Mucosa of stomach (tissue), 1 donor: ENCODE measurements around the gene MBOAT2.
"Not testable (repeated sequence)": the region's sequence is repeated elsewhere in the genome, so short reads cannot be mapped to it uniquely, and the experiment has no call there.

Experiments used
- H3K27me3 ChIP-seq: one replicate; pipeline ENCODE4 v1.7.0; 2013; ENCODE audit warnings: mild to moderate bottlenecking, low read length; ENCODE audit not compliant: control insufficient read depth, insufficient read depth
- H3K36me3 ChIP-seq: one replicate; pipeline ENCODE4 v1.7.0; 2013; ENCODE audit warnings: low read length; ENCODE audit not compliant: control insufficient read depth, insufficient read depth
- H3K4me1 ChIP-seq: one replicate; pipeline ENCODE4 v1.7.0; 2013; ENCODE audit warnings: mild to moderate bottlenecking, low read length; ENCODE audit not compliant: control insufficient read depth, insufficient read depth
- H3K4me3 ChIP-seq: one replicate; pipeline ENCODE4 v1.7.0; 2013; ENCODE audit warnings: low read length
- H3K9ac ChIP-seq: one replicate; pipeline ENCODE4 v1.7.0; 2013; ENCODE audit warnings: mild to moderate bottlenecking, low read length, moderate library complexity
- H3K9me3 ChIP-seq: one replicate; pipeline ENCODE4 v1.7.0; 2013; ENCODE audit warnings: mild to moderate bottlenecking, low read length, moderate library complexity; ENCODE audit not compliant: control insufficient read depth
- donor health status: Pancreatic carcinoma.

MBOAT2 gene

DNA sequence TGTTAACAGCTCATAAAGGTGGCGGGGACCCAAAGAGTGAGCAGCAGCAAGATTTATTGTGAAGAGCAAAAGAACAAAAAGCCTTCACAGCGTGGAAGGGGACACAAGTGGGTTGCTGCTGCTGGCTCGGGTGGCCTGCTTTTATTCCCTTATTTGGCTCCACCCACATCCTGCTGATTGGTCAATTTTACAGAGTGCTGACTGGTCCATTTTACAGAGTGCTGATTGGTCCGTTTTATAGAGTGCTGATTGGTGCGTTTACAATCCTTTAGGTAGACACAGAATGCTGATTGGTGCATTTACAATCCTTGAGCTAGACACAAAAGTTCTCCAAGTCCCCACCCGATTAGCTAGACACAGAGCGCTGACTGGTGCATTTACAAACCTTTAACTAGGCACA lies 100.7 kb downstream of the MBOAT2 start:
- not testable (repeated sequence) for H3K4me1 ChIP-seq, H3K4me3 ChIP-seq, H3K36me3 ChIP-seq, H3K9me3 ChIP-seq, H3K27me3 ChIP-seq, H3K9ac ChIP-seq

DNA sequence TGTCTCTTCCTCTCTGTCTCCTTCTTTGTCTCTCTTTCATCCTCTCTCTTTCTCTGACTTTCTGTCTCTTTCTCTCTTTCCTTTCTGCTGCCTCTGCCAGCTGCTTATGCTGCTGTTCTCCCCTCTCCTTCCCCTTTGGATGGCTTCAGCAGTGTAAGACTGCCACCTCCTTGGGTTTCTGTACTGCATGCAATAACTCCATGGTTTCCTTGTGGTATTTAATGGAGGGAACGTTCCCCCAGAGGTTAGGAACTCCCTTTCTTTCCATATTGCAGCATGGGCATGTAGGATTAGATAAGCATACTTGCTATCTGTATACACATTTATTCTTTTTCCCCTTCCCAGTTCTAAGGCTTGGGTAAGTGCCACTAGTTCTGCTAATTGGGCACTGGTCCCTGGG lies 106.3 kb downstream of the MBOAT2 start:
- not testable (repeated sequence) for H3K9ac ChIP-seq, H3K36me3 ChIP-seq, H3K27me3 ChIP-seq, H3K9me3 ChIP-seq, H3K4me1 ChIP-seq, H3K4me3 ChIP-seq

DNA sequence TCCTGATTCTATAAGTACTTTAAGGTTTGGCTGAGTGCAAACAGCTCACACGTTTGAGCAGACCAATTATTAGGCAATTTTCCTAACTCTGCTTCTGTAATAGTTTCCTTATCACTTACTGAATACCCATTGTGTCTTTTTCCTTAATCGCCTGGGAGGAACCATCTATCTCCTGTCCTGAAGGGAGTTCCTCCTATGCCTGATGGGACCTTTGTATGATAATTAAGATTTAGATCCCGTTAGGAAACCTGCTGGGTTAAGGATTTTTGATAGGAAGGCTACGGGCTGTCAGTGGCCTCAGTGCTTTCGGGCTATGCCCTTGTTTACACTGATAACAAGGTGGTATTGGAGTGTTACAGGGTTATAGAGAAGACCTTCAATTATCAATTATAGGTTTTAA lies 106.8 kb downstream of the MBOAT2 start:
- not testable (repeated sequence) for H3K9ac ChIP-seq, H3K4me1 ChIP-seq, H3K27me3 ChIP-seq, H3K9me3 ChIP-seq, H3K36me3 ChIP-seq, H3K4me3 ChIP-seq

DNA sequence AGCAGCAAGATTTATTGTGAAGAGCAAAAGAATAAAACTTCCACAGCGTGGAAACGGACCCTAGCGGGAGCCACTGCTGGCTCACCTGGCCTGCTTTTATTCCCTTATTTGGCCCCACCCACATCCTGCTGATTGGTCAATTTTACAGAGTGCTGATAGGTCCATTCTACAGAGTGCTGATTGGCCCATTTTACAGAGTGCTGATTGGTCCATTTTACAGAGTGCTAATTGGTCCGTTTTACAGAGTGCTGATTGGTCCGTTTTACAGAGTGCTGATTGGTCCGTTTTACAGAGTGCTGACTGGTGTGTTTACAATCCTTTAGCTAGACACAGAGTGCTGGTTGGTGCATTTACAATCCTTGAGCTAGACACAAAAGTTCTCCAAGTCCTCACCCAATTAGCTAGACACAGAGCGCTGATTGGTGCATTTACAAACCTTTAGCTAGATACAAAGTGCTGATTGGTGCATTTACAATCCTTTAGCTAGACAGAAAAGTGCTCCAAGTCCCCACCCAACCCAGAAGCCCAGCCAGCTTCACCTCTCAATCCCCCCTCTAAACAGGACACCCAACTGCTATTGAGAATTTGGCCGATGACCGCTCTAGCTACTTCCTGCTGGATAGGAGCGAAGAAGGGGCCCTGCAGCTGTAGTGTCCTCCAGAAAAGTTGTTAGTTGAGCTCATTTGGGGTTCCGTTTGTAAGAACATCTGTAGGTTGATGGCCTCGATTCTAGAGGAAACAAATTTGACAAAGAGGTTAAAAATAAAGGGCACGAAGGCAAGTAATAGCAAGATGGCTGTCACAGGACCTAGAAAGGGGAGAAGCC lies 108.2 kb downstream of the MBOAT2 start:
- not testable (repeated sequence) for H3K27me3 ChIP-seq, H3K36me3 ChIP-seq, H3K9ac ChIP-seq, H3K4me1 ChIP-seq, H3K4me3 ChIP-seq, H3K9me3 ChIP-seq

DNA sequence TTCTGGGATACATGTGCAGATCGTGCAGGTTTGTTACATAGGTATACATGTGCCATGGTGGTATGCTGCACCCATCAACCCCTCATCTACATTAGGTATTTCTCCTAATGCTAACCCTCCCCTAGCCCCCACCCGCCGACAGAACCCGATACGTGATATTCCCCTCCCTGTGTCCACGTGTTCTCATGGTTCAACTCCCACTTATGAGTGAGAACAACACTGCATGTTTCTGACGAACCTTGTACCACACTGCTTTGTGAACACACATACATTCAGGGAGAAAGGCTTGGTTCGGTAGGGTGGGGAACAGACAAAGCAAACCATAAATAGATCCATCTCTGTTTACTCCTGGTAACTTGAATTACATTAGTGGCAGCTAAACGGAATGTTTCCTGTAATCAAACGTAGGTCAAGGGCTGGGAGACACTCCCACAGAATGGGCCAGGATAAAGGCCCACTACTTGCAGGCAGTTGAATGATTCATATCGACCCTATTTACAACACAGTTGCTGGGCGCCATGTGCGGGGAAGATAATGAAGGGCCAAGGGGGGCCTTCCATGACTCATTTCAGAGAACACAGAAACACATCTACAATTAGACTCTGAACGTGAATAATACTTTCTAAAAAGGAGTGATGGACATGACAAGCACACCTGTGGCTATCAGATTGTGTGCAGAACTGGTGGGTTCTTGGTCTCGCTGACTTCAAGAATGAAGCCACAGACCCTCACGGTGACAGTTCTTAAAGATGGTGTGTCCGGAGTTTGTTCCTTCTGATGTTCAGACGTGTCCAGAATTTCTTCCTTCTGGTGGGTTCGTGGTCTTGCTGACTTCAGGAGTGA lies 109.3 kb downstream of the MBOAT2 start:
- H3K9me3 ChIP-seq = no peaks in the 10 kb centered on the region
- no peaks in the 10 kb centered on the region for H3K27me3 ChIP-seq
- H3K36me3 ChIP-seq = no peaks in the 10 kb centered on the region
- H3K4me3 ChIP-seq = no peak overlapping the region
- no peak overlapping the region for H3K9ac ChIP-seq
- H3K4me1 ChIP-seq = no peaks in the 10 kb centered on the region

DNA sequence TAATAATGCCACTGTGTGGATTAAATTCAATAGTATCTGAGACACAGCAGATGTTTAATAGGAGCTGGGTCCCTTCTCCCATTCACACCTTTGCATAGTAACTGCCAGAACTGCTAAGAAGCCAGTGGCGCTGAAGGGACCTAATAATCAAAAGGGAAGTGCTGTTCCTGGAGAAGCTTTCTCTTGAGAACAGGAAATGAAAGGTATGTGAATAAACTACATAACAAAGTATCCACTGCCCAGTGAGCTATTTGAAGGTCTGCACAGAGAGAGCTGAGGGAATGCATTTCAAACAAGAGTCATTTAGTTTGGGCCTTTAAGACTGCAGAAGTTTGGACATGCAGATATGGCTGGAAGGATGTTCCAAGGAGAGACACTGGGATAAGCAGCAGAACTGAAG lies 110.0 kb downstream of the MBOAT2 start:
- no peak overlapping the region for H3K9ac ChIP-seq
- no peaks in the 10 kb centered on the region for H3K36me3 ChIP-seq
- H3K4me3 ChIP-seq = no peak overlapping the region
- H3K27me3 ChIP-seq = no peaks in the 10 kb centered on the region
- no peaks in the 10 kb centered on the region for H3K4me1 ChIP-seq
- no peaks in the 10 kb centered on the region for H3K9me3 ChIP-seq

DNA sequence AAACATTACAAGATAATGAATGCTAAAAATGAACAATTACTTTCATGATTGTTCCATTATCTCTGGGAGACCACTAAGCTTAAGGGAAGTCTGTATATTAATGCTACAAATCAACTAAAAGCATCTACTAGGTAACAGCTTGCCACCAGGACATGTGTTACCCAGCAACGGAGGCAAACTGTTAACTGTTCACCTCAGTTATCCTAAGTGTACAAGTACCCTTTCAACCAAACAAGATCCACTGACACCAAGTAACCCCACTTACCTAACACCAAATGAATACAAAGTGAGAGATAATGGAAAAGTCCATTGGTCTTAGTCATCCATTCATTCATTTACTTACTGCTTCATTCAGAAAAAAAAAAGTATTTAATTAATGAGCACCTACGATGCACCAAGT lies 111.4 kb downstream of the MBOAT2 start:
- no peaks in the 10 kb centered on the region for H3K4me1 ChIP-seq
- H3K4me3 ChIP-seq = no peak overlapping the region
- H3K9me3 ChIP-seq = no peaks in the 10 kb centered on the region
- H3K9ac ChIP-seq = no peak overlapping the region
- no peaks in the 10 kb centered on the region for H3K27me3 ChIP-seq
- no peaks in the 10 kb centered on the region for H3K36me3 ChIP-seq

DNA sequence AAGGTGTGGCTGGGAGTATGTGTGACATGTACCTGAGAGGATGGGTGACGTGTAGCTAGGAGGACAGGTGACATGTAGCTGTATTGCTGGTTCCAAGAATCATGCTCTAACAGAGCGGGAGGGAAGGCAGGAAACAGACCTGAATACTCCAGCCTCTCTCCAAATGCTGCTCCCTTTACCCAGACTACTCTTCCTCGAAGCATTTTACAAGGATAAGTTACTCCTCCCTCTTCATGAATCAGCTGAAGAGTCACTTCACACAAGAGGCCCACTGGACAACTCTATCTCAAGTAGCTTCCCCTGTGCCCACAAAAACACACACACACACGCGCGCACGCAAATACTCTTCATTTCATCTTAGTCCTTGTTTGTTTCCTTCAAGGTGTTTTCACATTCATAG lies 113.5 kb downstream of the MBOAT2 start:
- H3K9ac ChIP-seq = no peak overlapping the region

DNA sequence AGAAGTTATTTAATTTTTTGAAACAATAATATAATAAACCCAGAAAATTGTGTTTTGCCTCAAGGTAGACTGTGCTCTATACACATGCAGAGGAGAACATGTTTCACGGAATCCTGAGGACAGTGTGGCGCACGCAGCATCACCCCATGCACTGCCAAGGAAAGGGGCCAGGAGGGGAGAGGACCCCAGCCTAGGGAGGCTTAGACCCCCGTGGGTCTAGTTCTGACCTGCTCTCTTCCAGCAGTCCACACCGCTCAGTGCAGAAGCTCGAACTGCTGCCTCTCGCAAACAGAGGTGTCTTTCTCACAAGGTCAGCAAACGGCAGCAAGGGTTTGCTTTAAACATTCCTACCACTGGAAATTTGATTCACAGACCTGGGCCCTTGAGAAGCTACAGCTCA lies 114.5 kb downstream of the MBOAT2 start:
- no peaks in the 10 kb centered on the region for H3K27me3 ChIP-seq
- H3K4me3 ChIP-seq = no peak overlapping the region
- no peaks in the 10 kb centered on the region for H3K9me3 ChIP-seq
- no peaks in the 10 kb centered on the region for H3K4me1 ChIP-seq
- no peaks in the 10 kb centered on the region for H3K36me3 ChIP-seq
- no peak overlapping the region for H3K9ac ChIP-seq

More for the DNA sequence above, 113.5 kb downstream of the MBOAT2 start:
- Histone ChIP-seq H3K9me3 (no peaks in the 10 kb centered on the region), H3K27me3 (no peaks in the 10 kb centered on the region), H3K4me3 (no peak overlapping the region), H3K4me1 (no peaks in the 10 kb centered on the region), H3K36me3 (no peaks in the 10 kb centered on the region)

DNA sequence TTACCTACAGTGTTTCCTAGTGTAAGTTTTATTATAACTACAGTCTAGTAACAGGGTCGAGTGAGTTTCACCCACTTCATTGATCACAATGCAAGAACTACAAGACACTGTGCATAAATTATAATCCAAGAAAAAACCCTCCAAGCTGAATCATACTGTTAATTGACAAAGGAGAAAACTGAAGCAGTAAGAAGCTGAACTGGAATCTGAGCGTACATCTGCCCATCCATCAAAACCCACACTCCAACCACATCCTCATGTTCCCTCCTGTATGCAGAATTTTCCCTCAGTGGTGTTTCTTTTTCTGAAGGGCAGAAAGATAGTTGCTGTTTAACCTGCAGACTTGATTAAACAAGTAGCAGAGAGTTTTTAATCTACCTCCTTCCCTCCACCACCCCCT lies 116.6 kb downstream of the MBOAT2 start:
- Histone ChIP-seq H3K9me3 (no peaks in the 10 kb centered on the region), H3K27me3 (no peaks in the 10 kb centered on the region), H3K36me3 (no peaks in the 10 kb centered on the region), H3K9ac (no peak overlapping the region), H3K4me1 (no peaks in the 10 kb centered on the region), H3K4me3 (no peak overlapping the region)

DNA sequence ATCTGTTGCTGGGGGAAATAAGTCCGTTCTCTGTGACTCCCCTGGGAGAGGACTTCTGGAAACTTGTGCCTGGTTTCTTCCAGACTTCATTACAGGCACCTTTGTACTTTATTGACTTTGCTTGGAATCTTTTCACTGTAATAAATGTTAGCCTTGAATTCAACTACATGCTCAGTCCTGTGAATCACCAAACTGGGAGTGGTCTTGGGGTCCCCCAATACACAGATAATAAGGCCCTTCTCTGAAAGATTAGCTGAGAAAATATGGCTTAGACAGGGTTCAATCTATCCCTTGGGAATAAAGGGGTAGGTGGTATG lies 117.3 kb downstream of the MBOAT2 start:
- Histone ChIP-seq H3K9ac (no peak overlapping the region), H3K4me3 (no peak overlapping the region), H3K9me3 (no peaks in the 10 kb centered on the region), H3K36me3 (no peaks in the 10 kb centered on the region), H3K27me3 (no peaks in the 10 kb centered on the region), H3K4me1 (no peaks in the 10 kb centered on the region)

DNA sequence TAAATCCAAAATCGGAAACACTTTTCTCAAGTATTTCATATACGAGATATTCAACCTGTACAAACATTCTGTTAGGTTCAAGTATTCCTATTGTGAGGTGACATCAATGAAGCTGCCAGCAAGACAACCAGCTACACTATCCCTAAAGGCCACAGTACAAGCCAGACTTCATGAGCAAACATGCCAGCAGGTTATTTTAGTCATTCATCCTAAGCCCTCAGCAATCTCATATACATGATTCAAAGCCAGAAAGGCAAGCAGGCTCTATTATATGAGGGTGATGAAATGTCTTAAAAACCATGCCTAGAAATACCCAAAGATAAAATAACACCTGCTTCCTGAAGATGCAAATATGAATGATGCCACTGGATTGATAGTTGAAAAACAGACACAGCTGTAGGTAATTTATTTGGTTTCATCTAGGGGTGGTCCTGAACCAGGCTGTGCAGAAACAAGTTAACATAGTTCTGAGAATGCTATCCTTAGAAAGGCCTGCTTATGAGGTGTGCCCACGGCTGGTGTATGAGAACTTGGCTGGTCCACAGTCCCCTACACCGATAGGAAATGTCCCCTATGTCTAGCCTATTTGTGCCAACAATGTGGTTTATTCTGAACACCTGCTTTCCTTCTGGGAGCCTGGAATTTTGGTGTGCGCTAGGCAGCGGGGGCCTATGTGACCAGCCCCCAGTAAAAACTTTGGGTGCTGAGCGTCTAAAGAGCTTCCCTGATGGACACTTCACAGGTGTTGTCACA lies 117.9 kb downstream of the MBOAT2 start:
- H3K4me3 ChIP-seq = no peak overlapping the region
- no peaks in the 10 kb centered on the region for H3K4me1 ChIP-seq
- H3K9me3 ChIP-seq = no peaks in the 10 kb centered on the region
- H3K9ac ChIP-seq = no peak overlapping the region
- H3K27me3 ChIP-seq = no peaks in the 10 kb centered on the region
- H3K36me3 ChIP-seq = no peaks in the 10 kb centered on the region
